ENCODE measurements around the gene DIDO1. TPM values are rescaled to one million over a fixed set of nuclear protein-coding genes. Genes with fewer than 3 reads are reported as not detected.

DIDO1 gene
- total and polyA plus RNA-seq, 2 of the 4 experiments (the other 2 are of a cell fraction), result 21.8 to 28.1 TPM

GRCh38 chr20:62898093-62898964 lies 28.0 kb downstream of the DIDO1 start:
- no peaks in the 10 kb centered on the region for H3K9me3 ChIP-seq (ENCODE audit: control insufficient read depth, insufficient read depth, low read length)
- no peaks in the 10 kb centered on the region for H3K27me3 ChIP-seq (ENCODE audit: control insufficient read depth, insufficient read depth, low read length)
- ChIA-PET POLR2A (ENCODE audit: unreplicated experiment) (no interaction called here), CTCF (no interaction called here)
- no peak overlapping the region for H2BK20ac ChIP-seq (ENCODE audit: low read depth, low read length)
- no peak overlapping the region for H4K8ac ChIP-seq (ENCODE audit: low read depth in 2 of 2, low read length in 2 of 2)
- in situ Hi-C loops (cut with MboI; ENCODE audit: low sequenced_read_pairs), result no loop called here
- H3K36me3 ChIP-seq (ENCODE audit: control insufficient read depth, insufficient read depth, low read length), result peaks cover 43% of the 10 kb centered on the region
- peaks cover 30% of the 10 kb centered on the region for H4K20me1 ChIP-seq (ENCODE audit: insufficient read depth, low read length)
- dilution Hi-C loops (cut with HindIII; ENCODE audit: low sequenced_read_pairs, unreplicated experiment), result no loop called here
- H4K91ac ChIP-seq (ENCODE audit: insufficient read depth, low read depth, low read length), result no peak overlapping the region
- H2AFZ ChIP-seq (replicated peaks; ENCODE audit: low read length, poor library complexity), result no peak overlapping the region
- H3K23ac ChIP-seq (ENCODE audit: low read depth, low read length), result no peak overlapping the region
- intact Hi-C loops (cut with micrococcal nuclease), result no loop called here
- no peak overlapping the region for H3K4me2 ChIP-seq (ENCODE audit: low read depth, low read length)
- H2BK120ac ChIP-seq (ENCODE audit: low read depth, low read length), result no peak overlapping the region
- peaks cover 15 to 69% of the 10 kb centered on the region in 2 experiments; a peak in 3 of 4 replicates for H3K79me1 ChIP-seq (ENCODE audit: low read depth in 1 of 2, low read length in 2 of 2)
- H2AK9ac ChIP-seq (replicated peaks; ENCODE audit: low read depth, low read length, poor library complexity), result no peak overlapping the region
- ATAC-seq (ENCODE audit: low read depth), result no peak
- no peak overlapping the region for H2BK15ac ChIP-seq (ENCODE audit: low read depth, low read length)
- no peak overlapping the region for H2BK5ac ChIP-seq (ENCODE audit: low read depth, low read length, poor library complexity, severe bottlenecking)
- H3K14ac ChIP-seq (replicated peaks; ENCODE audit: low read depth, low read length), result no peak overlapping the region
- peaks cover 20% of the 10 kb centered on the region for H3K4me1 ChIP-seq (ENCODE audit: control insufficient read depth, insufficient read depth, low read length)
- no peak overlapping the region for H3K9ac ChIP-seq (ENCODE audit: low read depth, low read length)
- no peak overlapping the region for H2AK5ac ChIP-seq (ENCODE audit: low read depth, low read length)
- H3K4ac ChIP-seq (ENCODE audit: low read depth, low read length), result no peak overlapping the region
- H4K5ac ChIP-seq (ENCODE audit: low read depth, low read length), result no peak overlapping the region
- DNase-seq, result no peak
- no TSS peak for BruUV-seq (replicated peaks)
- H3K4me3 ChIP-seq (ENCODE audit: insufficient read depth, low read depth, low read length), result no peak overlapping the region
- no peak overlapping the region for H3K18ac ChIP-seq (ENCODE audit: low read depth, low read length)
- no peak overlapping the region for H3K56ac ChIP-seq (ENCODE audit: extremely low read depth, insufficient read depth, low read length)
- 98% methylated on average over 7 of the region's 16 CpGs; no CpG with 5 or more reads in 1 of the 2 experiments for WGBS, 2 experiments (ENCODE audit: extremely low coverage in 2 of 2, insufficient read length in 1 of 2)
- no peak overlapping the region for H3K27ac ChIP-seq (ENCODE audit: insufficient read depth, low read length)
- H3K9me1 ChIP-seq (ENCODE audit: insufficient read depth, low read length), result peaks cover 6% of the 10 kb centered on the region
- TF ChIP-seq RAD21 (IDR thresholded peaks at IDR 0.05; ENCODE audit: low read length) (no peak), NFE2L2 (IDR thresholded peaks at IDR 0.05; ENCODE audit: low read depth, low read length) (no peak), SMC3 (IDR thresholded peaks at IDR 0.05; ENCODE audit: low read depth, low read length) (no peak), MAFK (IDR thresholded peaks at IDR 0.05; ENCODE audit: low read depth, low read length) (no peak), CEBPB (IDR thresholded peaks at IDR 0.05; ENCODE audit: low read depth, low read length) (no peak), POLR2A (IDR thresholded peaks at IDR 0.05; ENCODE audit: low read depth, low read length) (no peak), FOS (IDR thresholded peaks at IDR 0.05; ENCODE audit: low read depth, low read length) (no peak), RCOR1 (IDR thresholded peaks at IDR 0.05; ENCODE audit: insufficient replicate concordance, low read length) (no peak), MXI1 (IDR thresholded peaks at IDR 0.05; ENCODE audit: borderline replicate concordance, low read depth, low read length) (no peak), CHD1 (IDR thresholded peaks at IDR 0.05; ENCODE audit: low read depth, low read length) (no peak), ELK1 (IDR thresholded peaks at IDR 0.05; ENCODE audit: borderline replicate concordance, low read depth, low read length) (no peak), BHLHE40 (IDR thresholded peaks at IDR 0.05; ENCODE audit: low read depth, low read length) (no peak), USF2 (IDR thresholded peaks at IDR 0.05; ENCODE audit: low read depth, low read length) (no peak), CTCF (conservative IDR thresholded peaks at IDR 0.05; ENCODE audit: low read depth, low read length) (no peak), RFX5 (IDR thresholded peaks at IDR 0.05; ENCODE audit: low read depth, low read length) (no peak)

Data from IMR-90 (cell line).